Upper lobe of left lung (tissue), 4 donors: ENCODE measurements around the gene GALNS.

Experiments
- EP300 ChIP-seq, 4 donors: sonication (generic); formaldehyde crosslinking; IDR thresholded peaks; one replicate each; pipeline ENCODE4 v1.5.1; 2017; ENCODE audit warnings: antibody characterized with exemption in 4 of 4, control low read depth in 2 of 4
- POLR2A ChIP-seq, 4 donors: fragments of 450-650 bp; IDR thresholded peaks; one replicate each; pipeline ENCODE4 v1.5.1; 2016 to 2017; ENCODE audit warnings: antibody characterized with exemption in 4 of 4, mild to moderate bottlenecking in 2 of 4
- POLR2AphosphoS5 ChIP-seq, 2 donors: sonication (generic); formaldehyde crosslinking; IDR thresholded peaks; one replicate each; pipeline ENCODE4 v1.5.1; 2017; ENCODE audit warnings: antibody characterized with exemption in 2 of 2
- TF ChIP-seq, protein P1 (sequence below), 6 experiments: fragments of 450-650 bp in 4 of 6; fragments of 200-600 bp in 2 of 6; sonication (generic) in 2 of 6; IDR thresholded peaks; one replicate each; pipeline ENCODE4 v1.5.1; 2016 to 2019; ENCODE audit warnings: antibody characterized with exemption in 6 of 6

DNA sequence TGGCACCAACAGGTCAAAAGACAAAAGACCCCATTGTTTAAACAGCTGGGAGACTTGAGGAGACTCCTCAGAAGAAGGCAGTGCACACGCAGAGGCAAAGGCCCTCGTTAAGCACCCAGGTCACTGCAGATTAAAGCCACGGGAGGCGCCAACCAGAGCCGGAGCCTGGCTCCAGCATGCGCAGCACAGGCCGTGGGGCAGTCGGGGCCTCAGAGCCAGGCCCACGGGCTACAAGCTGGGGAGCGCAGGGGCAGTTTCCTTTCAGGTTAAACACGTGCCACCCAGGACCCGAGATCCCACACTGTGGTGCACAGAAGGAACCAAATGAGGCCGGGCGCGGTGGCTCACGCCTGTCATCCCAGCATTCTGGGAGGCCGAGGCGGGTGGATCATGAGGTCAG is 80.9 kb downstream of the GALNS start:
- TF ChIP-seq, protein P1, sequence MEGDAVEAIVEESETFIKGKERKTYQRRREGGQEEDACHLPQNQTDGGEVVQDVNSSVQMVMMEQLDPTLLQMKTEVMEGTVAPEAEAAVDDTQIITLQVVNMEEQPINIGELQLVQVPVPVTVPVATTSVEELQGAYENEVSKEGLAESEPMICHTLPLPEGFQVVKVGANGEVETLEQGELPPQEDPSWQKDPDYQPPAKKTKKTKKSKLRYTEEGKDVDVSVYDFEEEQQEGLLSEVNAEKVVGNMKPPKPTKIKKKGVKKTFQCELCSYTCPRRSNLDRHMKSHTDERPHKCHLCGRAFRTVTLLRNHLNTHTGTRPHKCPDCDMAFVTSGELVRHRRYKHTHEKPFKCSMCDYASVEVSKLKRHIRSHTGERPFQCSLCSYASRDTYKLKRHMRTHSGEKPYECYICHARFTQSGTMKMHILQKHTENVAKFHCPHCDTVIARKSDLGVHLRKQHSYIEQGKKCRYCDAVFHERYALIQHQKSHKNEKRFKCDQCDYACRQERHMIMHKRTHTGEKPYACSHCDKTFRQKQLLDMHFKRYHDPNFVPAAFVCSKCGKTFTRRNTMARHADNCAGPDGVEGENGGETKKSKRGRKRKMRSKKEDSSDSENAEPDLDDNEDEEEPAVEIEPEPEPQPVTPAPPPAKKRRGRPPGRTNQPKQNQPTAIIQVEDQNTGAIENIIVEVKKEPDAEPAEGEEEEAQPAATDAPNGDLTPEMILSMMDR (IDR thresholded peaks at IDR 0.05): no peak
- TF ChIP-seq POLR2A (IDR thresholded peaks at IDR 0.05) (no peak), EP300 (IDR thresholded peaks at IDR 0.05) (no peak), POLR2AphosphoS5 (IDR thresholded peaks at IDR 0.05) (no peak)
